ENCODE results near the gene KCNIP4. TPM values are rescaled to one million over a fixed set of nuclear protein-coding genes. Genes with fewer than 3 reads are reported as not detected.

KCNIP4 gene
- total and polyA plus RNA-seq, 10 of the 15 experiments (the other 5 are each of a cell fraction or from before 2014, with no cell fraction given): 0.03 to 0.23 (median 0.13) TPM; not detected in 7

DNA sequence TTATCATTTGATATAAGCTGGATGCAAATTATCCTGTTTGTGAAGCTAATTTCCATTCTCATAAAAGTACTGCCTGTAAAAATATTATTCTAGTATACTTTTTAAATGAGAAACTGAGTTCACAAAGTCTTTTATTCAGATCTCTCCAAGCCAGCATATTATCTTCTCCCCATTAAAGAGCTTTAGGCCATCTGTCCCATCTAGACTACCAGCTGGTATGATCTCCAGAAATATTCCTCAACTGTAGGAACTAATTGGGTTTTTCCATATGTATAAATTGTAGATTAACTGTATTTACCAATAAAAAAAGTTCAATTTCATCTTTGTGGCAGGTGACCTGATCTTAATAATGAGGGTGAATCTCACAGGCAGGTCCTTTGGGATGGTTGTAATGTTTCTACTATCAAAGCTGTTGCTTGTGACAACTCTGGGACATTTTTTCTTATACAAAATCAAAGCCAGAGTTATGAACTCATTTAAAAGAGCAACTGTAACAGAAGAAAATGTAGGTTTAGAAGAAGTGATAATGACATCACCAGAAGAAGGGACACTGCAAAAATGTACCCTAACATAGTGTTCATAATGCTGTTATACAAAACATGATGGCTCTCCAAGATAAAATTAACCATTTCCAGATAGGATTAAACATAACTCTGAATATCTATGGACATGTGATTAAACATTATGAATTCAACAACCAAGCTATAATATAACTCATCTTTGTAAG, 132.8 kb downstream of the KCNIP4 start:
- H3K27ac ChIP-seq (ENCODE audit: control insufficient read depth, insufficient read depth): no peak overlapping the region
- SMC1A ChIA-PET (ENCODE audit: uncharacterized antibody, unreplicated experiment): no interaction called here
- H3K4me2 ChIP-seq (ENCODE audit: control insufficient read depth, insufficient read depth): no peak overlapping the region
- RAD21 ChIA-PET (ENCODE audit: unreplicated experiment): interaction anchor here (2.2 kb wide), 1 partner anchor 26 kb away, joined by 5 read pairs; no protein-coding TSS in a partner anchor
- H3K4me1 ChIP-seq (ENCODE audit: control insufficient read depth, insufficient read depth, low read length): no peaks in the 10 kb centered on the region
- in situ Hi-C loops (cut with MboI): no loop called here
- TF ChIP-seq CHD1 (IDR thresholded peaks at IDR 0.05; ENCODE audit: low read depth, low read length) (no peak), ZNF384 (IDR thresholded peaks at IDR 0.05; ENCODE audit: borderline replicate concordance, low read depth, low read length) (no peak), SUZ12 (IDR thresholded peaks at IDR 0.05; ENCODE audit: unreplicated experiment) (no peak), POLR2AphosphoS5 (IDR thresholded peaks at IDR 0.05; ENCODE audit: low read length) (no peak), GABPA (IDR thresholded peaks at IDR 0.05; ENCODE audit: low read depth) (no peak), NFYA (IDR thresholded peaks at IDR 0.05; ENCODE audit: borderline replicate concordance, low read depth, low read length) (no peak), SP1 (IDR thresholded peaks at IDR 0.05; ENCODE audit: low read depth, low read length) (no peak), TCF3 (IDR thresholded peaks at IDR 0.05; ENCODE audit: borderline replicate concordance, insufficient read depth, low read depth, low read length) (no peak), FOXK2 (IDR thresholded peaks at IDR 0.05) (no peak), CREM (IDR thresholded peaks at IDR 0.05; ENCODE audit: low read depth) (no peak), GATAD2B (conservative IDR thresholded peaks at IDR 0.05; ENCODE audit: low read depth) (no peak), RUNX3 (IDR thresholded peaks at IDR 0.05; ENCODE audit: low read length) (no peak)
- H3K36me3 ChIP-seq (ENCODE audit: control insufficient read depth in 2 of 2, insufficient read depth in 2 of 2, low read length in 1 of 2): no peaks in the 10 kb centered on the region
- FAIRE-seq (no peak), DNase-seq (ENCODE audit: low read depth, low spot score) (no peak), ATAC-seq (no peak)
- BruUV-seq (replicated peaks): no TSS peak
- no peak overlapping the region for H3K4me3 ChIP-seq
- H3K79me2 ChIP-seq (ENCODE audit: control insufficient read depth, insufficient read depth, low read length): no peaks in the 10 kb centered on the region
- no peaks in the 10 kb centered on the region for H3K9me3 ChIP-seq (replicated peaks; ENCODE audit: control insufficient read depth, insufficient read depth, low read length)
- no peaks in the 10 kb centered on the region for H3K27me3 ChIP-seq (replicated peaks in 1 of 2; ENCODE audit: control insufficient read depth in 2 of 2, insufficient read depth in 2 of 2, low read length in 1 of 2)
- H2AFZ ChIP-seq (ENCODE audit: control insufficient read depth, low read depth, low read length): no peak overlapping the region
- POLR2A ChIA-PET: no interaction called here
- H3K9ac ChIP-seq (ENCODE audit: control insufficient read depth, insufficient read depth, low read length): no peak overlapping the region
- CTCF ChIA-PET: interaction anchor here (1.0 to 1.7 kb wide), 3 partner anchors 12 to 37 kb away, joined by 3 to 6 read pairs (median 4); no protein-coding TSS in a partner anchor
- intact Hi-C loops (cut with micrococcal nuclease; ENCODE audit: unreplicated experiment): no loop called here
- H4K20me1 ChIP-seq (ENCODE audit: control insufficient read depth, insufficient read depth): no peaks in the 10 kb centered on the region

Measured in GM12878 (cell line).